Common myeloid progenitor, CD34-positive (primary cell): ENCODE results near the gene EEFSEC.

Experiments
- CTCF ChIA-PET: fragments of 350-600 bp; sonication (Branson Sonifier 250); formaldehyde crosslinking; loops from one replicate; lab custom pipeline; 2021; ENCODE audit warnings: antibody characterized with exemption; lab: Charles Lee
- POLR2A ChIA-PET: fragments of 350-600 bp; sonication (Branson Sonifier 250); formaldehyde crosslinking; loops from one replicate; lab custom pipeline; 2021; ENCODE audit warnings: antibody characterized with exemption; lab: Charles Lee
- DNase-seq, 3 donors: peaks; one replicate each; pipeline versions ENCODE4 v3.0.0 to v3.0.0-alpha.2; 2013
- H3K27ac ChIP-seq, 2 experiments: 1 replicate in 1 of 2; 2 replicates in 1 of 2; pipeline ENCODE4 v1.7.0; 2013; ENCODE audit warnings: inconsistent platforms in 2 of 2, low read length in 2 of 2, mild to moderate bottlenecking in 2 of 2, low read depth in 1 of 2, moderate library complexity in 1 of 2; ENCODE audit not compliant: severe bottlenecking in 2 of 2, insufficient read depth in 1 of 2, poor library complexity in 1 of 2
- H3K27me3 ChIP-seq, 5 experiments: replicated peaks in 2 of 5; 1 replicate in 3 of 5; 2 replicates in 2 of 5; pipeline versions ENCODE4 v1.6.1 to v1.7.0; 2013; ENCODE audit warnings: low read length in 4 of 5, mild to moderate bottlenecking in 2 of 5, moderate library complexity in 2 of 5, inconsistent platforms in 1 of 5; ENCODE audit not compliant: insufficient read depth in 5 of 5, control insufficient read depth in 4 of 5
- H3K36me3 ChIP-seq, 4 experiments: 1 replicate in 2 of 4; 2 replicates in 2 of 4; pipeline versions ENCODE4 v1.6.1 to v1.7.0; 2013; ENCODE audit warnings: low read length in 3 of 4, control low read depth in 1 of 4, mild to moderate bottlenecking in 1 of 4; ENCODE audit not compliant: control insufficient read depth in 4 of 4, insufficient read depth in 4 of 4
- H3K4me1 ChIP-seq, 4 experiments: 1 replicate in 3 of 4; 2 replicates in 1 of 4; pipeline versions ENCODE4 v1.6.1 to v1.7.1; 2013; ENCODE audit warnings: low read length in 3 of 4, mild to moderate bottlenecking in 3 of 4, control low read depth in 1 of 4, inconsistent platforms in 1 of 4, moderate library complexity in 1 of 4; ENCODE audit not compliant: control insufficient read depth in 4 of 4, insufficient read depth in 4 of 4; ENCODE audit errors: control extremely low read depth in 1 of 4
- H3K4me3 ChIP-seq, 7 experiments: 1 replicate in 4 of 7; 2 replicates in 3 of 7; pipeline versions ENCODE4 v1.5.1 to v1.7.0; 2013; ENCODE audit warnings: mild to moderate bottlenecking in 7 of 7, low read length in 6 of 7, moderate library complexity in 6 of 7, inconsistent platforms in 2 of 7, low read depth in 2 of 7, control low read depth in 1 of 7; ENCODE audit not compliant: insufficient read depth in 4 of 7, control insufficient read depth in 1 of 7; ENCODE audit errors: extremely low read depth in 1 of 7
- H3K9me3 ChIP-seq, 5 experiments: 1 replicate in 4 of 5; 2 replicates in 1 of 5; pipeline versions ENCODE4 v1.6.1 to v1.7.1; 2013; ENCODE audit warnings: low read length in 4 of 5, mild to moderate bottlenecking in 2 of 5, inconsistent platforms in 1 of 5, low read depth in 1 of 5, moderate library complexity in 1 of 5; ENCODE audit not compliant: control insufficient read depth in 4 of 5, insufficient read depth in 2 of 5; ENCODE audit errors: control extremely low read depth in 1 of 5
- WGBS: methylation state at CpG from one replicate; pipeline ENCODE4 v1.1.5; 2013; ENCODE audit not compliant: insufficient coverage; 5-methylcytosine and 5-hydroxymethylcytosine counted together

Gene EEFSEC

DNA sequence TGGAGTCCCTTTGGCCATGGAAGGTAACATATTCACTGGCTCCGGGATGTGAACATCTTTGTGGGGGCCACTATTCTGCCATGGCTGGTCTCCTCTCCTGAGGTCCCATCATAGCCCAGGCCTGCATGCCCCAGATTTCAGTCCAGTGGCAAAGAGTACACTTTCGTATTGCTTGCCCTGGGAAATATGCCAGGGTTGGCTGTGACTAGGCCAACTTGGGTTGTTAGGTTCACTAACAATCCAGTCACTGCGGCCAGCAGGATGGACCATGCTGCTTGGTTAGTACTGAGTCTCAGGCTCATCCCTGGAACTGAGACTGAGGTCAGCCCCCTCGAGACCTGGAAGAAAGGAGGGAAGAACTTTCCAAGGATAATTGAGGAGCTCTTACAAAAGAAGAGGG lies 9.8 kb upstream of the EEFSEC start:
- ChIA-PET CTCF (interaction anchor here (2.4 kb wide), 1 partner anchor 10 kb away, joined by 9 read pairs; no protein-coding TSS in a partner anchor), POLR2A (no interaction called here)
- no peaks in the 10 kb centered on the region for H3K27me3 ChIP-seq
- no peak overlapping the region for H3K27ac ChIP-seq
- H3K4me1 ChIP-seq, result peaks cover 0 to 15% (median 13%) of the 10 kb centered on the region in 4 experiments
- no peak overlapping the region for H3K4me3 ChIP-seq
- no peak for DNase-seq
- WGBS, result 100% methylated on average over 3 of the region's 4 CpGs
- no peaks in the 10 kb centered on the region for H3K9me3 ChIP-seq
- no peaks in the 10 kb centered on the region for H3K36me3 ChIP-seq

DNA sequence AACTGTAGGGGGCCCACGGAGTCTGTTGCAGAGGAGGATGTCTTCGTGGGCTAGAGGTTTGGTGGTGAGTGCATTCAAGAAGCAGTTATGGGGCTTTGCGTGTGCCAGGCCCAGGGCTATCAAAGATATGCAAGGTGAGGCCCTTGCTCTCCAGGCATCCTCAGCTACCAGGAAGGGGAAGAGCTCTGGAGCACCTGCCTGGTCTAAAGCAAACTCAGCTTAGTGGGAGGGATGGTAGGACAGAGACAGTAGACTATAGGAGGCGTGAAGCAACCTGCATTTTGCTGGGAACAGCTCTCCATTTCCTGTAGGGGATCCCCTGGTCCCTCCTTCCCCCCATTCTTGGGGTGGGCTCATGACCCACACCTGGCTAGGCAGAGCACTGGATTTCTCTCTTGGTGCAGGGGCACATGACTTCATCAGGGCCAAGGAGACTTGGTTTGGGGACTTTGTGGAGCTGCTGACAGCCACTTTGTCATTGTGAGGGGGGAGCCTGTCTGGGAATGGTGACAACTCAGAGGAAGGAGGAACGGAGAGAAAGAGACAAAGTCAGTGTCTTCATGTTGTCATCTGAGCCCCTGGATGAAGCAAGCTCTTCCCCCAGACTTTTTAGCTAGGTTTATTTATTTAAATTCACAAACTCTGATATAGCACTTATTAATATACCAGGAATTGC lies 8.6 kb upstream of the EEFSEC start:
- ChIA-PET POLR2A (no interaction called here), CTCF (interaction anchor here (1.2 to 2.4 kb wide), 2 partner anchors 11 to 40 kb away, joined by 3 to 9 read pairs; no protein-coding TSS in a partner anchor)
- H3K9me3 ChIP-seq, result no peaks in the 10 kb centered on the region
- no peak overlapping the region for H3K4me3 ChIP-seq
- H3K27me3 ChIP-seq, result no peaks in the 10 kb centered on the region
- no peak overlapping the region for H3K27ac ChIP-seq
- peaks cover 0 to 15% (median 13%) of the 10 kb centered on the region in 4 experiments for H3K4me1 ChIP-seq
- 93% methylated on average over 4 of the region's 5 CpGs for whole genome bisulfite sequencing
- no peak for DNase-seq
- H3K36me3 ChIP-seq, result no peaks in the 10 kb centered on the region

DNA sequence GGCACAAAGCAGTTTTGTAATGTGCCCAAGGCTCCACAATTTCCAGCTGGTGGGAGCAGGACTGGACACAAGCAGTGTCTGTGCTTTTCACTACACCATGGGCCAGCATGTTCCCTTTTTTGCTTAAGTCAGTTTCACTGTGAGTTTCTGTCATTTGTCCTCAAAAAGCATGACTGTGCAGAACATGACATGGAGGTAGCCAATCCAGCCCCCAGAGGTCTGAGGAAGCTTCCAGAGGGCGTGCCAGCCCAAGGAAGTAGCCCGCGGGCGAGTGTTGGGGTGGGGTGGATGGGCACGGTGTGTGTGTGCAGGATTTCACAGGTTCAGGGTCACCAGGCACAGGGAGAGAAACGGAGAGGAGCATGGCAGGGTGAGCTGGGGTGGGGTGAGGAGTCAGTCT lies 8.0 kb upstream of the EEFSEC start:
- peak overlapping the region in 1 of 7 experiments; percentile 58 for H3K4me3 ChIP-seq
- peak; percentile 56 to 92 (median 88) for DNase-seq
- H3K27ac ChIP-seq, result no peak overlapping the region
- no peaks in the 10 kb centered on the region for H3K9me3 ChIP-seq
- H3K4me1 ChIP-seq, result peaks cover 0 to 15% (median 13%) of the 10 kb centered on the region in 4 experiments
- POLR2A ChIA-PET, result no interaction called here
- CTCF ChIA-PET, result interaction anchor here (1.2 to 2.4 kb wide), 2 partner anchors 11 to 40 kb away, joined by 3 to 9 read pairs; no protein-coding TSS in a partner anchor
- H3K36me3 ChIP-seq, result no peaks in the 10 kb centered on the region
- WGBS, result 0% methylated on average over 5 of the region's 6 CpGs
- H3K27me3 ChIP-seq, result no peaks in the 10 kb centered on the region

DNA sequence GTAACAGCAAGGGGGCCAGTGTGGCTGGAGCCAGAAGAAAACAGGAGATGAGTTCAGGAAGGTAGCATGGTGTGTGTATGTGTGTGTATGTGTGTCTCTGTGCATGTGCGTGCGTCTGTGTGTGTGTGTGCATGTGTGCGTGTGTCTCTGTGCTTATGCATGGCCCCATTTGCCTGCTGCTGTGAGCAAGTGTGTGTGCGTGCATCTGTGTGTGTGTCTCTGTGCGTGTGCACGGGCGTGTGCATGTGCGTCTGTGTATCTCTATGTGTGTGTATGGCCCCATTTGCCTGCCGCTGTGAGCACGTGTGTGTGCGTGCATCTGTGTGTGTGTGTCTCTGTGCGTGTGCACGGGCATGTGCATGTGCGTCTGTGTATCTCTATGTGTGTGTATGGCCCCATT lies 7.1 kb upstream of the EEFSEC start:
- POLR2A ChIA-PET, result no interaction called here
- H3K9me3 ChIP-seq, result no peaks in the 10 kb centered on the region

DNA sequence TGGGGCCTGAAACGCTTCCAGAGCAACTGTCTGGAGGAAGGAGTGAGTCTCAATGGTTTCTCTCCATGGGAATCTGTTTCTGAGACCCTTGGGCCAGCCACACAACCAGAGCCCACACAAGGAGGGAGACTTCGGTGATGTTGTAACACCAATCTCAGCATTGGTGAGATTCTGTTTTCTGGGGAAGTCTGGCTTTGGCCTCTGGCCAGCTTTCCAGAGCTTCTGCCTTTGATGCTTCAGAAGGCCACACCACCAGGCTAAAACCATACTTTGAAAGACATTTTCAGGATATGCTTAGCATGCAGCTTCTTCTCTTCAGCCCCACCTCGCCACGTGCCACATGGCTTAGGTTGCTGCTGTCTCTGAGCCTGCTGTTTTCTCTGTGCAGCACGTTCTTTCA lies 3.6 kb upstream of the EEFSEC start:
- Histone ChIP-seq H3K4me3 (no peak overlapping the region), H3K9me3 (no peaks in the 10 kb centered on the region), H3K27me3 (no peaks in the 10 kb centered on the region), H3K27ac (no peak overlapping the region), H3K4me1 (peaks cover 3 to 19% (median 14%) of the 10 kb centered on the region in 4 experiments), H3K36me3 (no peaks in the 10 kb centered on the region)
- POLR2A ChIA-PET, result no interaction called here
- DNase-seq, result no peak
- CTCF ChIA-PET, result no interaction called here
- WGBS, result 80% methylated on average over 5 of the region's 5 CpGs

More for the DNA sequence above, 7.1 kb upstream of the EEFSEC start:
- CTCF ChIA-PET, result interaction anchor here (1.0 kb wide), 2 partner anchors 12 to 22 kb away, joined by 3 read pairs; partner anchors contain the start of gene RUVBL1
- H3K36me3 ChIP-seq, result no peaks in the 10 kb centered on the region
- peaks cover 0 to 15% (median 13%) of the 10 kb centered on the region in 4 experiments for H3K4me1 ChIP-seq
- no peak overlapping the region for H3K27ac ChIP-seq
- 98% methylated on average over 7 of the region's 14 CpGs for WGBS
- H3K27me3 ChIP-seq, result no peaks in the 10 kb centered on the region
- DNase-seq, result no peak
- no peak overlapping the region for H3K4me3 ChIP-seq

DNA sequence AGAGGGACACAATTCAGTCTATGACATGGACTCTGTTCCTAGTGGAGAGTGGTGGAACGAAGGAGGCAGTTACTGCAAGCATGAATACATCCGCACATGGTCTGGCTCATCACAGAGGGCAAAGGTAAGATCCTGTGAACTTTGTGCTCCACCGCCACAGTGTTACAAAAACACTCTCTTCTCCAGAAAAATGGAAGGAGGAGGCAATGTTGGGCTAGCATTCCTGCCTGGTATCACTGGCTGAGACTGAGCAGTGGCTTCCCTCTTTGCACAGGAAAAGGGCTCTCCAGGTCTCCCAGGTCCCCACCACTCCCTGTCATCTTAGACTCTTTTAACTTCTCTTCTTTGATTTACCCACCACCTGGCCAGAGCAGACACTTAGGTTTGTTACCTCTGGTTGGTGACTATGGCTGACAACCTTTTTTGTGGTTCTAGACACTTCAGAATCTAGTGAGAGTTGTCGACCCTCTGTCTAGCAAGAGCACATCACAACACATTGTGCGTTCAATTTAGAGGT lies 1.5 kb upstream of the EEFSEC start:
- no peak overlapping the region for H3K27ac ChIP-seq
- POLR2A ChIA-PET, result interaction anchor here (0.6 kb wide), 1 partner anchor 423 kb away, joined by 3 read pairs; no protein-coding TSS in a partner anchor
- WGBS, result 92% methylated on average over 2 of the region's 5 CpGs
- peaks cover 0 to 2% (median 0%) of the 10 kb centered on the region in 5 experiments for H3K9me3 ChIP-seq
- DNase-seq, result no peak
- peaks cover 0 to 14% (median 8%) of the 10 kb centered on the region in 4 experiments for H3K36me3 ChIP-seq
- CTCF ChIA-PET, result interaction anchor here (1.3 kb wide), 1 partner anchor 10 kb away, joined by 3 read pairs; no protein-coding TSS in a partner anchor
- no peaks in the 10 kb centered on the region for H3K27me3 ChIP-seq
- no peak overlapping the region for H3K4me3 ChIP-seq
- H3K4me1 ChIP-seq, result peaks cover 3 to 14% (median 5%) of the 10 kb centered on the region in 4 experiments
